Activated CD4-positive, alpha-beta T cell treated with anti-CD3 and anti-CD28 coated beads, Interleukin-2, amount 10 ng/mL, durations not matched to agents 7 days and 5 days (primary cell): ENCODE data around the gene NDFIP2. TPM values are rescaled to one million over a fixed set of nuclear protein-coding genes. Genes with fewer than 3 reads are reported as not detected.

ENCODE experiments used
- CTCF ChIA-PET: fragments of 350-600 bp; sonication (Branson Sonifier 250); formaldehyde crosslinking; loops from one replicate; lab custom pipeline; 2021; ENCODE audit warnings: antibody characterized with exemption; lab: Charles Lee
- POLR2A ChIA-PET: fragments of 350-600 bp; sonication (Branson Sonifier 250); formaldehyde crosslinking; loops from one replicate; lab custom pipeline; 2021; ENCODE audit warnings: antibody characterized with exemption; lab: Charles Lee
- DNase-seq: peaks from one replicate; pipeline ENCODE4 v3.0.0-alpha.2; 2020
- H3K27ac Mint-ChIP-seq: one replicate; pipeline ENCODE4 v1.8.0; 2021; ENCODE audit warnings: mild to moderate bottlenecking, moderate library complexity, mixed read lengths
- H3K27me3 Mint-ChIP-seq: one replicate; pipeline ENCODE4 v1.8.0; 2021; ENCODE audit warnings: mixed read lengths
- H3K36me3 Mint-ChIP-seq: one replicate; pipeline ENCODE4 v1.8.0; 2021; ENCODE audit warnings: low read depth, mixed read lengths
- H3K4me1 Mint-ChIP-seq: one replicate; pipeline ENCODE4 v1.8.0; 2021; ENCODE audit warnings: mixed read lengths
- H3K4me3 Mint-ChIP-seq: one replicate; pipeline ENCODE4 v1.8.0; 2021; ENCODE audit warnings: mild to moderate bottlenecking, moderate library complexity, mixed read lengths
- H3K9me3 Mint-ChIP-seq: one replicate; pipeline ENCODE4 v1.8.0; 2021; ENCODE audit warnings: mixed read lengths
- total RNA-seq, 2 experiments: library from RNA; stranded (reverse); gene quantifications; one replicate each; pipeline ENCODE4 v1.2.3, GENCODE V29; 2021

Gene NDFIP2, protein sequence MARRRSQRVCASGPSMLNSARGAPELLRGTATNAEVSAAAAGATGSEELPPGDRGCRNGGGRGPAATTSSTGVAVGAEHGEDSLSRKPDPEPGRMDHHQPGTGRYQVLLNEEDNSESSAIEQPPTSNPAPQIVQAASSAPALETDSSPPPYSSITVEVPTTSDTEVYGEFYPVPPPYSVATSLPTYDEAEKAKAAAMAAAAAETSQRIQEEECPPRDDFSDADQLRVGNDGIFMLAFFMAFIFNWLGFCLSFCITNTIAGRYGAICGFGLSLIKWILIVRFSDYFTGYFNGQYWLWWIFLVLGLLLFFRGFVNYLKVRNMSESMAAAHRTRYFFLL
- 10 to 100 TPM; 17.8 to 21.2 TPM for total RNA-seq

DNA sequence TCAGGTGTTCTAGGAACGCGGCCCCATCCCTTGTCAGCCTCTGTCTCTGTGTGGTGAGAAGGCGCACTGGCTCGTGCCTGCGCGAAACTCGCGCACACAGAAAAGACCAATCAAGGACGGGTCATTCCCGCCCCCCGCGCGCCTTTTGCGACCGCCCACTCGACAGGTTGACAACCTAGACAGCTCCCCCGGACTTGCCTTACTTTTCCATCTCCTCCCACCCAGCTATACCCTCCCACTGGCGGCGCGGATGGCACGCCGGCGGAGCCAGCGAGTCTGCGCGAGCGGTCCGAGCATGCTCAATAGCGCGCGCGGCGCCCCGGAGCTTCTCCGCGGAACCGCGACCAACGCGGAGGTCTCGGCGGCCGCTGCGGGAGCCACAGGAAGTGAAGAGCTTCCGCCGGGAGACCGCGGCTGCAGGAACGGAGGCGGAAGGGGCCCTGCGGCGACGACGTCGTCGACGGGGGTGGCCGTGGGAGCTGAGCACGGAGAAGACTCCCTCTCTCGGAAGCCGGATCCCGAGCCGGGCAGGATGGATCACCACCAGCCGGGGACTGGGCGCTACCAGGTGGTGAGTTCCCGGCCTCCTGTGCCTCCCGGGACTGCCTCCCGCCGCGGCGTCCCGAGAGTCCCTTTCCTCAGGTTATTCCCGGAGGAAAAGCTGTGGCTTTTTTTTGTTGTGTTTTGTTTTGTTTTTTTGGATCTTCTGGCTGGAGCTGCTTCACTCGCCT is at the start of gene NDFIP2:
Gene NDFIP2, plus strand, starts transcription at position 202 of the 731 bp plus-strand sequence. Its CDS starts 49 bp downstream, at position 251.
- H3K4me3 Mint-ChIP-seq: peak within 1 kb of the TSS; percentile 81
- H3K27me3 Mint-ChIP-seq: peaks cover 34% of the 10 kb centered on the region
- H3K36me3 Mint-ChIP-seq: peaks cover 2% of the 10 kb centered on the region
- DNase-seq: peak; percentile 82
- peaks cover 53% of the 10 kb centered on the region for H3K4me1 Mint-ChIP-seq
- H3K9me3 Mint-ChIP-seq: no peaks in the 10 kb centered on the region
- ChIA-PET POLR2A (interaction anchor here (0.7 to 1.6 kb wide), 3 partner anchors 21 to 50 kb away, joined by 4 to 6 read pairs (median 5); no protein-coding TSS in a partner anchor), CTCF (interaction anchor here (0.7 to 2.2 kb wide), 20 partner anchors 9 to 289 kb away, joined by 3 to 10 read pairs (median 4); no protein-coding TSS in a partner anchor)
- H3K27ac Mint-ChIP-seq: peak within 1 kb of the TSS; percentile 85

DNA sequence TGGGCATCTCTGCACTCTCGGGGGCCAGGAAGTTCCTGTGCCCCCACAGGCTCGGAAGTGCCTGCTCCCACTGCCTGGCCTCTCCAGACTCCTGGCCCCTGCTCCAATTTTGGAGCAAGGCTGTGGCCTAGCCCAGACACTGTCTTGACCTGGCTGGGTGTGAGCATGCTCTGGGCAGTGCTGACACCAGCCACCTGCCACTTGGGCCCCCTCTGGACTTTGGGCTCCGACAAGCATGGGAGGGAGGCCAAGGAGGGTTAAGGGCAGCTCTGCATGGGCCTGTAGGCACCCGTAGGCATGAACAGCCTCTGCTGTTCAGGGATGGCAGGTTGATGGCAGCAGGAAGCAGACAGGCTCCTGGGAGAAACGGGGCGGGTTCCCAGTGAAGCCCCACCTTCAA is 48.9 kb upstream of the NDFIP2 start:
- POLR2A ChIA-PET: no interaction called here
- no peak overlapping the region for H3K27ac Mint-ChIP-seq
- CTCF ChIA-PET: interaction anchor here (1.0 to 2.0 kb wide), 3 partner anchors 8 to 106 kb away, joined by 3 to 14 read pairs (median 3); no protein-coding TSS in a partner anchor

DNA sequence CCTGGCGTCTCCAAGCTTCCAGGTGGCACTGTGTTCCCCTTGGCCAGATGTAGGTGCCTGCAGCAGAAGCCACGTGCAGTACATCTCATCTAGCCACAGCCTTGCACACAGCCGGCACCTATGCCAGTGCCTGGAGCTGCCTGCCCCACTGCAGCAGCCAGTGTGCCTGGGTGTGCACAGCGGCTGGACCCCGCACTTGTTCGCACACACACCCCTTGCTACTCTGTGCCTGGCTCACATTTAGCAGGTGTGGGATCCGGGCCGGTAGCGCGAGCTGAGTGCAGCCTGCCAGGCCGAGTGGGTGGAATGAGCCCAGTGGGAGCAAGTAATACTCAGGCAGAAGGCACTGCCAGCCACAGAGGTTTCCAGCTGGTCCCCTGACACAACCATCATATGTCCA is 48.0 kb upstream of the NDFIP2 start:
- Mint-ChIP-seq H3K36me3 (peaks cover 1% of the 10 kb centered on the region), H3K27ac (no peak overlapping the region), H3K27me3 (peaks cover 2% of the 10 kb centered on the region), H3K9me3 (no peaks in the 10 kb centered on the region), H3K4me3 (no peak overlapping the region), H3K4me1 (no peaks in the 10 kb centered on the region)
- ChIA-PET CTCF (interaction anchor here (1.5 to 2.0 kb wide), 3 partner anchors 9 to 95 kb away, joined by 3 to 14 read pairs (median 5); no protein-coding TSS in a partner anchor), POLR2A (interaction anchor here (0.6 kb wide), 1 partner anchor 107 kb away, joined by 9 read pairs; no protein-coding TSS in a partner anchor)
- no peak for DNase-seq

More for the DNA sequence above, 48.9 kb upstream of the NDFIP2 start:
- Mint-ChIP-seq H3K9me3 (no peaks in the 10 kb centered on the region), H3K4me3 (no peak overlapping the region), H3K27me3 (peaks cover 2% of the 10 kb centered on the region), H3K4me1 (no peaks in the 10 kb centered on the region), H3K36me3 (peaks cover 1% of the 10 kb centered on the region)
- DNase-seq: no peak

DNA sequence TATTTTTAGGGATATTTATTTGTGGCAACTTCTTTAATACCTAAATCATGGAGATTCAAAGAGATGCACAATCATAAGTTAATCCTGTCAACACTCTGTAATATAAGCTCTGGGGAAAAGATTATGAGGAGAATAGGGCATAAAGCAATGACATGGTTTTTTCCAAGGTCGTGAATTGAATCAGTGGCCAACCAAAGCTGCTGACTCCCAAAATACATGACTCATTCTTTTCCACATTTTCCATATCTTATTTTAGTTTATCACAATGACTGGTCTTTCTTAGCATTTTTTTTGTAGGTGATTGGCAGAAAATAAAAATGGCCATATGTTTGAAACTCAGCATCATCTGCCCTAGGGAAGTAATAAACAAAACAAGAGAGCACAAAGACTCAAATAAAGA is 46.4 kb upstream of the NDFIP2 start:
- Mint-ChIP-seq H3K4me3 (no peak overlapping the region), H3K36me3 (peaks cover 1% of the 10 kb centered on the region), H3K27ac (no peak overlapping the region), H3K27me3 (peaks cover 2% of the 10 kb centered on the region), H3K9me3 (no peaks in the 10 kb centered on the region), H3K4me1 (no peaks in the 10 kb centered on the region)
- CTCF ChIA-PET: interaction anchor here (0.8 kb wide), 1 partner anchor 12 kb away, joined by 3 read pairs; no protein-coding TSS in a partner anchor
- POLR2A ChIA-PET: no interaction called here
- DNase-seq: no peak

DNA sequence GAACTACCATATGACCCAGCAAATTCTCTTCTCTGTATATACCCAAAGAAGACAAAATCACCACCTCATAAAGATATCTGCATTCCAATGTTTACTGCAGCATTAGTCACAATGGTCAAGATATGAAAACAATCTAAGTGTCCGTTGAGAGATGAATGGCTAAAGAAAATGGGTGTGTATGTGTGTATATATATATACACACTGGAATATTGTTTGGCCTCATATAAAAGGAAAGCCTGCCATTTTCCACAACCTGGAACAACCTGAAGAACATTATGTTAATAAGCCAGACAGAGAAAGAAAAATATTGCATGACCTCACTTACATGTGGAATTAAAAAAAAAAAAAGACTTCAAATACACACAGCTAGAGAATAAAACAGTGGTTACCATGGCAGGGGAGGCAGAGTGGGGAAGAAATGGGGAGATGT is 45.4 kb upstream of the NDFIP2 start:
- no peaks in the 10 kb centered on the region for H3K9me3 Mint-ChIP-seq
- CTCF ChIA-PET: interaction anchor here (0.6 to 1.4 kb wide), 4 partner anchors 8 to 95 kb away, joined by 3 to 5 read pairs (median 4); no protein-coding TSS in a partner anchor

DNA sequence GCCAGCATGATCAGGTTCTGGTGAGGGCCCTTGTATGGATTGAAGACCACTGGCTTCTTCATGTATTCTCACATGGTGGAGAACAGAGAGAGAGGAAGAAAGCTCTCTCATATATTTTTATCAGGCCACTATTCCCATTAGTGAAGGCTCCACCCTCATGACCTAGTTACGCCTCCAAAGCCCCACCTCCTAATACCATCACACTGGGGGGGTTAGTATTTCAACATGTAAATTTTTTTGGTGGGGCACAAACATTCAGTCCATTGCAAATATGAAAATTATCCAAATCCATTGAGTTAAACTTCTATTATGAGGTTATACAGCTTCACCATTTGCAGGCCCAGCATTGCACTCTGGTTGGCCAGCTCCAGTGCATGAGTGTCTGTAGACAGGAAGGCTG is 41.7 kb upstream of the NDFIP2 start:
- CTCF ChIA-PET: interaction anchor here (0.5 to 2.3 kb wide), 2 partner anchors 15 to 116 kb away, joined by 3 to 7 read pairs; no protein-coding TSS in a partner anchor
- H3K9me3 Mint-ChIP-seq: no peaks in the 10 kb centered on the region
- no peaks in the 10 kb centered on the region for H3K36me3 Mint-ChIP-seq
- H3K4me3 Mint-ChIP-seq: no peak overlapping the region
- POLR2A ChIA-PET: no interaction called here
- DNase-seq: no peak
- H3K27ac Mint-ChIP-seq: no peak overlapping the region
- peaks cover 2% of the 10 kb centered on the region for H3K27me3 Mint-ChIP-seq
- H3K4me1 Mint-ChIP-seq: no peaks in the 10 kb centered on the region

More for the DNA sequence above, 45.4 kb upstream of the NDFIP2 start:
- Mint-ChIP-seq H3K27me3 (peaks cover 2% of the 10 kb centered on the region), H3K27ac (no peak overlapping the region), H3K4me1 (no peaks in the 10 kb centered on the region), H3K4me3 (no peak overlapping the region), H3K36me3 (peaks cover 1% of the 10 kb centered on the region)
- POLR2A ChIA-PET: no interaction called here
- no peak for DNase-seq

DNA sequence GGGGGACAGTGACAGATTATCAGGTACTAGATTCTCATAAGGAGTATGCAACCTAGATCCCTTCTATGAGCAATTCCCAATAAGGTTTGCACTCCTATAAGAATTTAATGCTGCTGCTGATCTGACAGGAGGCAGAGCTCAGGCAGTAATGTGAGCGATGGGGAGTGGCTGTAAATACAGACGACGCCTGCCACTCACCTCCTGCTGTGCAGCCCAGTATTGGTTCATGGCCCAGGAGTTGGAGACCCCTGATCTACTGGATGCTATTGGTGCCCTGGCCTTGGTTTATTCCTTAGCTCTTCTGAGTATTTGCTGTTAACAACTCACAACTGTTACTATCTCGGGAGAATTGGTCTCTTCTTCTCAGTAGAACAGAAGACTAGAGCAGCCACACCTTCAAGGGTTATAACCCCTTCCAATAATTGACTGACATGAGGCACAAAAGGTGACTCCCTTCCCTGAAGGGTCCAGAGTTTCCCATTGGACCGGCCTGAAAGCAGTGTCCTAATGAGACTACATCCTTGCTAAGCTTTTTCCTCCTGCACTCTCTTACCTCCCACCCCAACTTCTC is 39.9 kb upstream of the NDFIP2 start:
- Mint-ChIP-seq H3K27me3 (no peaks in the 10 kb centered on the region), H3K4me1 (peaks cover 5% of the 10 kb centered on the region), H3K9me3 (no peaks in the 10 kb centered on the region), H3K27ac (no peak overlapping the region), H3K4me3 (no peak overlapping the region), H3K36me3 (no peaks in the 10 kb centered on the region)
- DNase-seq: no peak
- POLR2A ChIA-PET: interaction anchor here (0.6 kb wide), 1 partner anchor 586 kb away, joined by 3 read pairs; no protein-coding TSS in a partner anchor
- CTCF ChIA-PET: interaction anchor here (1.1 to 2.3 kb wide), 3 partner anchors 17 to 101 kb away, joined by 3 to 7 read pairs (median 3); no protein-coding TSS in a partner anchor

DNA sequence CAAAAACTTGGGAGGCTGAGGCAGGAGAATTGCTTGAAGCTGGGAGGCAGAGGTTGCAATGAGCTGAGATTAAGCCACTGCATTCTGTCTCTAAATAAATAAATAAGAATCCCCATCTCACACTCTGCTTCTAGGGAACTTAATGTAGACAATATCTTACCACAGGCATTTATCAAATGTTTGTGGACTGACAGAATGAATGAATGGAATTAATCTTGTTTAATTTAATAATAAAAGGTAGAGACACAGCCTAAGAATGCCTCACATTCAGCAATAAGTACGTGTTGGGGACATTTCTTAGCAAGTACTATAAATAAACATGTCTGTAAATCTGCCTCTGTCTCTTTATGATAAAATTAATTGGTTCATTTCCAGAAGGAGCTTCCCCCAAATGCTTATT is 38.7 kb upstream of the NDFIP2 start:
- POLR2A ChIA-PET: no interaction called here
- CTCF ChIA-PET: no interaction called here
- H3K4me3 Mint-ChIP-seq: no peak overlapping the region

DNA sequence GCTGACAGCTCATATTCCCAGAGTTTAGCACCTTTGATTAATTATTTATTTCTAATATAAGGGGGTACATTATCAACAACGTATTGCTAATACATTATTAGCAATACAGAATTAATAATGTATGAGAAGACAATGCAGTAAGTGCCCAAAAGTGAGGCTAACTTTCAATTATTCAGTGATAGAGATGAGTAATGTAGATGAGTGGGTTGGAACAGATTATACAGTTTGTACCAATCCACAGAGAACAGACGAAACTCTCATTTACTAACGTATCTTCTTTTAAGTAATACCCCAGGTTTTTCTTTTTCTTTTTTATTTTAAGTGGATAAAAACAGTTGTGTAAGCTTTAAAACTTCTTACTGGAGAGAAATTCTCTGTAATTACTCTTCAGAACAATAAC is 38.2 kb upstream of the NDFIP2 start:
- H3K4me3 Mint-ChIP-seq: no peak overlapping the region
- ChIA-PET CTCF (interaction anchor here (0.7 kb wide), 1 partner anchor 59 kb away, joined by 5 read pairs; no protein-coding TSS in a partner anchor), POLR2A (no interaction called here)
- peaks cover 20% of the 10 kb centered on the region for H3K4me1 Mint-ChIP-seq
- H3K27me3 Mint-ChIP-seq: no peaks in the 10 kb centered on the region
- no peaks in the 10 kb centered on the region for H3K36me3 Mint-ChIP-seq
- no peak overlapping the region for H3K27ac Mint-ChIP-seq
- H3K9me3 Mint-ChIP-seq: no peaks in the 10 kb centered on the region
- no peak for DNase-seq

More for the DNA sequence above, 38.7 kb upstream of the NDFIP2 start:
- no peaks in the 10 kb centered on the region for H3K9me3 Mint-ChIP-seq
- H3K4me1 Mint-ChIP-seq: peaks cover 15% of the 10 kb centered on the region
- H3K27me3 Mint-ChIP-seq: no peaks in the 10 kb centered on the region
- no peak for DNase-seq
- no peaks in the 10 kb centered on the region for H3K36me3 Mint-ChIP-seq
- H3K27ac Mint-ChIP-seq: no peak overlapping the region

DNA sequence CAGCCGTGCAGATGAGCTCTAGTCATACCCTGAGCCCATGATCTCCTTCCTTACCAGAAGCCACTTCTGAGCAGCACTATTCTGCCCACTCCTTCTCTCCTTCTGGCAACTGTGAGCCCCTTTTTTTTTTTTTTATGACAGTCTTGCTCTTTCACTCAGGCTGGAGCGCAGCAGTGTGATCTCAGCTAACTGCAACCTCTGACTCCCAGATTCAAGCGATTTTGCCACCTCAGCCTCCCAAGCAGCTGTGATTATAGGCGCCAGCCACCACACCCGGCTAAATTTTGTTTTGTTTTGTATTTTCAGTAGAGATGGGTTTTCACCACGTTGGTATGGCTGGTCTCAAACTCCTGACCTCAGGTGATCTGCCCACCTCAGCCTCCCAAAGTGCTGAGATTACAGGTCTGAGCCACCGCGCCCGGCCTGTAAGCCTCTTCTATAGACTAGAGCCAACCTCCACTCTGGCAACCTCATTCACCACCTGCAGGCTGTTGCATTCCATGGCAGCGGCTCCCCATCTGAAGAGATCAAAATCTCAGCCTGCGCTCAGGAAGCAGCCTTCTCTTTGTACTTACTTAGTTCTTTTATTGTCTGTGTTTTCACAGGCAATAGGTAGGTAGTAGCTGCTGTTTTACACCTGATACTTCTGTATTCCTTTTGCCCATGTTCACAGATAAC is 34.8 kb upstream of the NDFIP2 start:
- H3K27ac Mint-ChIP-seq: peak overlapping the region; percentile 15
- H3K27me3 Mint-ChIP-seq: no peaks in the 10 kb centered on the region
- H3K4me1 Mint-ChIP-seq: peaks cover 47% of the 10 kb centered on the region
- H3K4me3 Mint-ChIP-seq: no peak overlapping the region
- H3K36me3 Mint-ChIP-seq: no peaks in the 10 kb centered on the region
- no peaks in the 10 kb centered on the region for H3K9me3 Mint-ChIP-seq
- ChIA-PET CTCF (interaction anchor here (0.7 to 1.6 kb wide), 8 partner anchors 10 to 94 kb away, joined by 3 to 5 read pairs (median 4); no protein-coding TSS in a partner anchor), POLR2A (no interaction called here)
- DNase-seq: peak; percentile 14

DNA sequence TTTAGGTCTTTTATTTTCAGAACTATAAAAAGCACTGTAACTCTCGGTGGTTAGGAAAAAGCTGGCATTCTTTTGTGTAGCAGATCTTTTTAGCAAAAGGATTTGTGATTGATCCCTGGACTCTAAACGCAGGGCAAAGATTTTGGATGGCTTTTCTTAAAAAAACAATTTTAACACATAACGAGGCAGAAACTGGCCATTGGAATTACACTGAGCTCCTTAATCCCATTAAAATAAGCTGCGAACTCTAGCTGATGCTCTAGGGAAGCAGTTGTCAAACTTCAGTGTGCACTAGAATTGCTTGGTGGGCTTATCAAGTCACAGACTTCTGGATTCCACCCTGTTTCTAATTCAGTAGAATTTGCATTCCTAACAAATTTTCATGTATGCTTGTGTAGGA is 33.8 kb upstream of the NDFIP2 start:
- H3K4me1 Mint-ChIP-seq: peaks cover 58% of the 10 kb centered on the region
- ChIA-PET POLR2A (interaction anchor here (0.6 kb wide), 1 partner anchor 113 kb away, joined by 3 read pairs; no protein-coding TSS in a partner anchor), CTCF (interaction anchor here (0.8 to 1.5 kb wide), 4 partner anchors 12 to 76 kb away, joined by 3 to 4 read pairs (median 3); no protein-coding TSS in a partner anchor)
- DNase-seq: no peak
- H3K4me3 Mint-ChIP-seq: no peak overlapping the region
- no peaks in the 10 kb centered on the region for H3K9me3 Mint-ChIP-seq
- H3K27me3 Mint-ChIP-seq: no peaks in the 10 kb centered on the region
- H3K27ac Mint-ChIP-seq: no peak overlapping the region
- no peaks in the 10 kb centered on the region for H3K36me3 Mint-ChIP-seq
